HG02763 (cell line): ENCODE data around the gene NAV2.

Source experiments
- ATAC-seq: cut with Tn5 transposase; IDR thresholded peaks from one replicate; pipeline ENCODE4 v1.9.1; 2021; ENCODE audit warnings: mild to moderate bottlenecking, moderate library complexity; ENCODE audit not compliant: unreplicated experiment

Gene NAV2

GRCh38 chr11:19827399-19828135 lies 114.9 kb downstream of the NAV2 start:
- no peak for ATAC-seq

- no peak for ATAC-seq
Observed at GRCh38 chr11:19828382-19829108, 115.9 kb downstream of the NAV2 start.

GRCh38 chr11:19829109-19829837 lies 116.6 kb downstream of the NAV2 start:
- no peak for ATAC-seq

DNA sequence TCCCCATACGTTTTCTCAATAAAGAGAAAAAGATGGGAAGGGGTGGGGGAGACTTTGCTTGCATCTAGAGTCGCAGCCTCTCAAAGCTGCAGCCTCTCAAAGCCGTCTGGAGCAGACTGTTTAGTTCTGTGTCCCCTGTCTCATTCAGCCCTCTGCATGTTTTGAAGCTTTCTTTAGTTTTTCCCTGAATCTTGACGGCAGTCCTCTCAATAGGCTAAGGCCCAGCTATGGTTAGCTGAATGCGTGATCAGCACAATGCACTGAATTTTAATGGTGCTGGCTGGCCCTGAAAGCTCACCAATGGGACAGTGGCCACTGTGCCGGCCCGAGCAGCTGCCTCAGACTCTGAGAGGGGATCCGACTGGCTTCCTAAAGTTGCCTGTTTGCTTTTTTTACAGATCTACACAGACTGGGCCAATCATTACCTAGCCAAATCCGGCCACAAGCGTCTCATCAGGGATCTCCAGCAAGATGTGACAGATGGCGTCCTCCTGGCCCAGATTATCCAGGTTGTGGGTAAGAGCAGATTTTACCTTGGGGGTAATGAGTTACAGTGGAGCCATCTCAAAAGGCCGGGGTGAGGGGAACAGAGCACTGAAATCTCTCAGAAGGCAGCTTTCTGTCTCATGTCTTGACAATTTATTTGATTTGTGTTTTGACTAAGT lies 119.6 kb downstream of the NAV2 start:
- no peak for ATAC-seq

DNA sequence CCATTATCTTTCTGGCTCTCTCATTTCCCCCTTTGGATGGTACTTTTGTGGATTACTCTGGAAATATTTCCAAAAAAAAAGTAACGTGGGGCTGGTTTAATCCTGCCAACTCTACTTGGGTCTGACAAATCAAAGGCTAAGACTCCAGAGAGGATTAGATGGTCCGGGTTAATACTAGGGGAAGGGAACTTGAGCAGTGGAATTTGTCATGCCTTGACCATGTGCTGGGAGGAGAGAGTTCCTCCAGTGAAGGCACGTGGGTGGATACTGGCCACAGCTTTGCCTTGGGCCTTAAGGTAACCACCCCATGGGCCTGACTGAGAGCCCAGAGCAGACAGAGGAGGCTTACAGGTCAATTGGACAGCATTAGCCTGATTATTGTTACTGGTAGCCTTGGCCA lies 120.3 kb downstream of the NAV2 start:
- ATAC-seq: no peak

GRCh38 chr11:19834771-19835170 lies 122.1 kb downstream of the NAV2 start:
- no peak for ATAC-seq

- ATAC-seq: no peak
Observed at GRCh38 chr11:19836666-19837065, 124.0 kb downstream of the NAV2 start.

GRCh38 chr11:19838994-19839768 lies 126.5 kb downstream of the NAV2 start:
- ATAC-seq: no peak

- ATAC-seq: no peak
Observed at GRCh38 chr11:19840961-19841360, 128.3 kb downstream of the NAV2 start.

DNA sequence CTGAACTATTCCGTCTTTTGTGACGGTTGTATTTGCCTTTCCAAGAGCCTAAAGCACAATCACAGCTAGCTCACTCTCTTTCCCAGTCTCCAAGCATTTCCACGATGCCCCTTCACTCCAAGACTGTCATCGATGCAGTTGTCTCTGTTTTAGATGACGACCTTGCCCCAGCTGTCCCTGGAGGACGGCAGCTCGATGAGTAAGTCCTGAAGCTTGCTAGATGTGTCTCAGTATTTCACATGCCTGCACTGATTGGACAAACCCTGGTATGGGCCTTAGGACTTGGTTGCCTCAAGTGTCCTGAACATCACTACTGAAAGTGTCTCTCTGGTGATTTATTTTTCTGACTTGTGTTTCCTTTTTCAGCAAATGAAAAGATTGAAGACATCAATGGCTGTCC lies 129.9 kb downstream of the NAV2 start:
- ATAC-seq: no peak

- no peak for ATAC-seq
Observed at GRCh38 chr11:19843079-19843478, 130.4 kb downstream of the NAV2 start.

- no peak for ATAC-seq
Observed at GRCh38 chr11:19844012-19844411, 131.4 kb downstream of the NAV2 start.

DNA sequence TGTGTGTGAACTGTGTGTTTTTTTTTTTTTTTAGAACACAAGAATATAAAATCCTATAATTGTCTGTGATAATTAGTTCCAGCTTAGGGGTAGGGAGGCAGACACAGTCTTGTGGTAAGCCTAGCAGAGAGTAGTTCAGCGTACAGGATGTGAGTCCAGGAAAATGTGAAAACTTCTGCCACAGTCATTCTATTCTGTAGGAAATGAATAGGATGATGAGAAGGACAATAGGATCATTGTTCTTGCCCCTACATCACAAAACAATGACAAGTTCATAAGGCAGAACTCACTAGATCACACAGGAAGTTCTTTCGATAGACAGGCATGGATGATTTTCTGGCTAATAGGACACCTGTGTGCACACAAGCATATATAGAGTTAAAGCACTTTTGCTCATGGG lies 132.2 kb downstream of the NAV2 start:
- no peak for ATAC-seq

- ATAC-seq: no peak
Observed at GRCh38 chr11:19845626-19846025, 133.0 kb downstream of the NAV2 start.

- no peak for ATAC-seq
Observed at GRCh38 chr11:19846654-19847305, 134.1 kb downstream of the NAV2 start.

DNA sequence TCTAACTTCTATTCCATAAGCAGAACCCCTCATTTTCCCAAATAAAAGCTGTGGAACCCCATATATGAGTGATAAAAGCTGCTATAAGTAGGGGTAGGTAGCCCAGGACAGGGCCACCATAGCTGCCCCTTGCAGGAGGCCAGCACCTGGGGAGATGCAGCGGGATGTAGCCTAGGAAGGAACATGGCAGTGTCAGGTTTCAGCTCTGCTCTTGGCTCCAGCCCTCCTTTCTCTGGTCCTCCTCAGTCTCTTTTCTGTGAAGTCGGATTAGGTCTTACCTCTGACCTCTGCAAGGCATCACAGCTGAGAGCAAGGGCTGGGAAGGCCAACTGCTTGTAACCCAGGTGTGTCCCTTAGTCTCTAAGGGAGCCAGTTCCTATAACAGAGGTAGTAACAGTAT lies 135.6 kb downstream of the NAV2 start:
- no peak for ATAC-seq

DNA sequence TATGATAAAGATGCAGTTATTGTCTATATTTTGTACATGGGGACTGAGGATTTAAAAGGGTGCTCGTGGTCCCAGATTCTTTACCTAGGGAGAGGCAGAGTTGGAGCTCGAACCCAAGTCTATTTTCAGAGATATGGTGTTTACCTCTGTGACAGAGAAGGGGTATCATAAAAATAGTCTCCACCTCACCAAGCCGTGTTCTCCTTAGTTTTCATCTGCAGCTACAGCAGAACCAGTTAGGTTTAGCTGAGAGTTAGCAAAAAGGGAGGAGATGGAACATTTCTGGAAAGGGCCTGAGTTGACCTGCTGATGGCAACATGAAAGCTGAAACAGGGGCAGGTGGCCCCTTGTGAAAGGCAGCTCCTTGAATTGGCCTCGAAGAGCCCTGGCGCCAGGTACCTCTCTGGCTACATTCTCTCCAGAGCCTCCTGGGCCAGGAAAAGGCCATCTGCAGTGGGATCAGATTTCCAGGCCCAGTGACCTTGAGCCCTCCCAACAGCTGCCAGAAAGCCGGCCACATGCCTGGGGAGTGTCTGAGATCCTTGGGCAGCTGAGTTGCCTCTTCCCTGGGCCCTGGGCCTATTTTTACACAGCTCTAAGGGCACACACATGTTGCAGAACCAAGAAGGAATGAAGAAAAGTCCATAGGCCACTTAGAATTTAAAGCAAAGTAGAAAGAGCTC lies 136.6 kb downstream of the NAV2 start:
- ATAC-seq: no peak

- no peak for ATAC-seq
Observed at GRCh38 chr11:19849947-19850593, 137.4 kb downstream of the NAV2 start.

DNA sequence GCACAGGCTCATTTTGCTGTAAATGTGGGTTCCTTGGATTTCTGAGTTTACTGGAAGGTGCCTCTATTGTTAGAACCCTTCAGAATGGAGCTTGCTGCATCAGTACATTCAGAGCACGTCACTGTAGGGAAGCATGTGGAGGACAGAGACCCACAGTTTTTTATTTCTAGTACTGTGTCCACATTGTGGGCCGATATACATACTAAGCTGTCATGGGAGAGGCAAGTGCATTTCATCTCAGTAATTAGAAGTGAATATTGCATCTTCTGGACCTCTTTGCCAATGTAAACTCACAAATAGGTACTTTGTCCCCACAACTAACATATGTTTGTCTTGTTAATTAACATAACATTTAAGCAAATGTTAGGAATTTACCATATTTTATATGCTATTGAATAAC lies 139.7 kb downstream of the NAV2 start:
- ATAC-seq: no peak
